T-helper 2 cell treated with Interferon-gamma antibody and Interleukin-4, amounts not matched to agents 5 μg/mL and 100 μg/mL, for 36 hours (primary cell): ENCODE data around the gene KLHL17.
"Not testable (repeated sequence)": the region's sequence is repeated elsewhere in the genome, so short reads cannot be mapped to it uniquely, and the experiment has no call there.

Experiments
- DNase-seq: peaks from one replicate; pipeline ENCODE4 v3.0.0; 2021; ENCODE audit warnings: low spot score
- H3K27ac Mint-ChIP-seq: one replicate; pipeline ENCODE4 v1.8.0; 2021; ENCODE audit warnings: mild to moderate bottlenecking, mixed read lengths
- H3K27me3 Mint-ChIP-seq: one replicate; pipeline ENCODE4 v1.8.0; 2021; ENCODE audit warnings: low read depth, mixed read lengths
- H3K36me3 Mint-ChIP-seq: one replicate; pipeline ENCODE4 v1.8.0; 2021; ENCODE audit warnings: low read depth, mixed read lengths
- H3K4me1 Mint-ChIP-seq: one replicate; pipeline ENCODE4 v1.8.0; 2021; ENCODE audit warnings: low read depth, mixed read lengths
- H3K4me3 Mint-ChIP-seq: one replicate; pipeline ENCODE4 v1.8.0; 2022; ENCODE audit warnings: mild to moderate bottlenecking, moderate library complexity, mixed read lengths
- H3K9me3 Mint-ChIP-seq: one replicate; pipeline ENCODE4 v1.8.0; 2021; ENCODE audit warnings: mixed read lengths

The KLHL17 gene

GRCh38 chr1:992362-992761, 32.0 kb downstream of the KLHL17 start:
- no peaks in the 10 kb centered on the region for H3K36me3 Mint-ChIP-seq
- H3K4me3 Mint-ChIP-seq, result no peak overlapping the region

DNA sequence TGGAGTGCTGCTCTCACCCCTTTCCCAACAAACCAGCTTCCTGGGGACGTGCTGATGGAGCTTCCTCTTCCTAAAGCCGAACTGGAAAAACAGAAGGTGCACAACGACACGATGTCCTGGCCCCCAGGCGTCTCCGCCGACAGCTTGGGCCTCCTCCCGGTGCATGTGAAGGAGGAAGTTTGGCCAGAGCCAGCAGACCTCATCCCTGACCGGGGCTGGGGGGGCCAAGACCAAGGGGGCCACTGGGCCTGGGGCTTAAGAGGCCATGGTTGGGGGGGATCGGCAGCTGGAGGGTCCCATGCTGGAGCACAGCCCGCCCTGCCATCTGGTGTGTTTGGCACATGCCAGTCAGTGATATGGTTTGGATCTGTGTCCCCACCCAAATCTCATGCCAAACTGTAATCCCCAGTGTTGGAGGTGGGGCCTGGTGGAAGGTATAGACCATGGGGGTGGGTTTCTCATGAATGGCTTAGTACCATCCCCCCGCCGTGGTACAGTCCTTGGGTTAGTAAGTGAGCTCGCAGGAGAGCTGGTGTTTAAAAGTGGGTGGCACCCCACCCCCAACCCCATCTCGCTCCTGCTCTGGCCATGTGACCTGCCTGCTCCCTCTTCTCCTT, 33.1 kb downstream of the KLHL17 start:
- Mint-ChIP-seq H3K9me3 (peaks cover 4% of the 10 kb centered on the region), H3K36me3 (no peaks in the 10 kb centered on the region), H3K27me3 (peaks cover 39% of the 10 kb centered on the region), H3K27ac (no peak overlapping the region), H3K4me1 (peaks cover 3% of the 10 kb centered on the region), H3K4me3 (no peak overlapping the region)
- DNase-seq, result no peak

More at GRCh38 chr1:992362-992761, 32.0 kb downstream of the KLHL17 start:
- Mint-ChIP-seq H3K4me1 (peaks cover 3% of the 10 kb centered on the region), H3K27ac (no peak overlapping the region), H3K27me3 (peaks cover 40% of the 10 kb centered on the region), H3K9me3 (peaks cover 4% of the 10 kb centered on the region)
- no peak for DNase-seq

- DNase-seq, result not testable (repeated sequence)
- peaks cover 30% of the 10 kb centered on the region for H3K27me3 Mint-ChIP-seq
Observed at GRCh38 chr1:994546-994945, 34.2 kb downstream of the KLHL17 start.

DNA sequence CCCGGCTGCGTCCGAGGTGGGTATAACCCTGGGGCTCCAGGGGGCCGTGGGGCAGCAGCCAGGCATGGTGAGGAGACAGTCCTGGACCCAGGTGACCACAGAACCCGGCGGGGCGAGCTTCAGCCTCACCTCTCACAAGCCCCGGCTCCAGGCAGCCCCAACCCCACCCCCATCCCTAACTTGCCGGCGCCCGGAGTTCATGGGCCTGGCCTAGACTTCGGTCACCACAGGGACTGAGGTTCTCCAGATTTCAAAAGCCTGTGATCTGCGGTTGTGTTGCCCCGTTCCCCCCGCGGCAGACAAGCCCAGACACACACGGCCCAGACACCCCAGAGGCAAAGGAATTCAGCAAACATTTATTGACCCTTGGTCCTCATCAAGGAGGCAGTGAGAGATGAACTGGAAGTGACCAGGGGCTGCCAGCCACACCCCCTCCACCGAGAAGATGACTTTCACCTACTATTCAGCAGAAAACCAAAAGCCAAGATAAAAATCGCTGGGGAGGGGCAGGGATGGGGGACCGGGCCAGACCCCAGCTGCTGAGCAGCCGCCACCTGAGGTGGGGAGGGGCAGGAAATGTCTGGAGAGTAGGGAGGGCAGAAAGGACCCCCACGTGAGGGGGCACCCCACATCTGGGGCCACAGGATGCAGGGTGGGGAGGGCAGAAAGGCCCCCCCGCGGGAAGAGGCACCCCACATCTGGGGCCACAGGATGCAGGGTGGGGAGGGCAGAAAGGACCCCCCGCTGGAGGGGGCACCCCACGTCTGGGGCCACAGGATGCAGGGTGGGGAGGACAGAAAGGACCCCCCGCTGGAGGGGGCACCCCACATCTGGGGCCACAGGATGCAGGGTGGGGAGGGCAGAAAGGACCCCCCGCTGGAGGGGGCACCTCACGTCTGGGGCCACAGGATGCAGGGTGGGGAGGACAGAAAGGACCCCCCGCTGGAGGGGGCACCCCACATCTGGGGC, 35.6 kb downstream of the KLHL17 start:
- Mint-ChIP-seq H3K4me3 (no peak overlapping the region), H3K27ac (no peak overlapping the region), H3K4me1 (peaks cover 4% of the 10 kb centered on the region), H3K9me3 (peaks cover 4% of the 10 kb centered on the region), H3K27me3 (peaks cover 30% of the 10 kb centered on the region), H3K36me3 (no peaks in the 10 kb centered on the region)
- no peak for DNase-seq

More at GRCh38 chr1:994546-994945, 34.2 kb downstream of the KLHL17 start:
- H3K4me1 Mint-ChIP-seq, H3K36me3 Mint-ChIP-seq, H3K4me3 Mint-ChIP-seq, H3K9me3 Mint-ChIP-seq, H3K27ac Mint-ChIP-seq: not testable (repeated sequence)

- peaks cover 4% of the 10 kb centered on the region for H3K9me3 Mint-ChIP-seq
- H3K27me3 Mint-ChIP-seq, result peaks cover 31% of the 10 kb centered on the region
- no peak for DNase-seq
Observed at GRCh38 chr1:996851-997712, 36.7 kb downstream of the KLHL17 start.

DNA sequence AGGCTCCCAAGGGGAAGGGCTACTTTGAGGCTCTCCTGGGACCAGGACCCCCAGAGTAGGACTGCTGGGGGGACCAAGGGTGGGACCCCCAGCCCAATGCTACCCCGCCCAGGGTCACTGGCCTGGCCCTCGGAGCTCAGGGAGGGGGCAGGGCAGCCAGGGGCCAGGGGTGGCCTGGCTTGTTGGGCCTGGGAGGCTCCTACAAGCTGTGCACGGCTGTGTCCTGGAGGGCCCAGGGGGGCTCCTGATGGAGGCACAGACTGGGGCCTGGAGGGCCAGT, 37.3 kb downstream of the KLHL17 start:
- no peak for DNase-seq
- Mint-ChIP-seq H3K4me3 (no peak overlapping the region), H3K27me3 (peaks cover 33% of the 10 kb centered on the region), H3K9me3 (no peaks in the 10 kb centered on the region), H3K4me1 (peaks cover 4% of the 10 kb centered on the region), H3K36me3 (no peaks in the 10 kb centered on the region), H3K27ac (no peak overlapping the region)

More at GRCh38 chr1:996851-997712, 36.7 kb downstream of the KLHL17 start:
- no peak overlapping the region for H3K27ac Mint-ChIP-seq
- peaks cover 4% of the 10 kb centered on the region for H3K4me1 Mint-ChIP-seq
- no peak overlapping the region for H3K4me3 Mint-ChIP-seq
- no peaks in the 10 kb centered on the region for H3K36me3 Mint-ChIP-seq

DNA sequence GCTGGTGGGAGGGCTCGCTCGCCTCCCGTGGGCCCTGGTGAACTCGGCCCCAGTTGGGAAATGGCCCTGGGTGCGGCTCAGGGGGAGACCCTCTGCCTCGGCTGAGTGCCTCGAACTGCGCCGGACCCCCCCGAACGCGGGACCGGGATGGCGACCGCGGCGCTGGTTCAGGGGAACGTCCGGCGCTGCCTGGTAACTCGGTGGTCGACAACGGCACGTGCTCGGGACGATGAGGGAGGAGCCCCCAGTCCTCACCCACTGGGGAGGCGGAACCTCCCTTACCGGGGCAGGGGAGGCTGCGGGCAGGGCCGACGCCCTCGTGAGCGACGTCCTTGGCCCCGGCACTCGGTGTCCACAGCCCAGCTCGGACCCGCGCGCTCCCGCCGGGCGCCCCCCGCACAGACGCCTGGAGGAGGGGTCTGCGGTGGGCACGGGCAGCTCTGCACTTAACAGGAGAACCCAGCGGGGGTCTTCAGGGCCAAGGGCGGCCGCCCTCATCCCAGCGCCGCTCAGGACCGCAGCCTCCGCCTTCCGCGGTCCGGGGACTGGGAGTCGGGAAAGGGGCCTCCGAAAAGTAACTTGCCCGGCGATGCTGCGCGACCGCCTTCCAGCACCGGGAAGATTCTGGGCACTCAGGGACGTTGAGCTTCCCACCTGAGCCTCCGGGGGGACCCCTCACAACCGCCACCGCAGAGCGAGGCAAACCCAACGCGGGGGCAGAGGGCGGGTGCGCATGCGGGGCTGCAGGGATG, 37.8 kb downstream of the KLHL17 start:
- DNase-seq, result no peak
- Mint-ChIP-seq H3K27ac (no peak overlapping the region), H3K4me3 (no peak overlapping the region), H3K9me3 (no peaks in the 10 kb centered on the region), H3K36me3 (no peaks in the 10 kb centered on the region), H3K27me3 (peaks cover 35% of the 10 kb centered on the region), H3K4me1 (peaks cover 4% of the 10 kb centered on the region)

DNA sequence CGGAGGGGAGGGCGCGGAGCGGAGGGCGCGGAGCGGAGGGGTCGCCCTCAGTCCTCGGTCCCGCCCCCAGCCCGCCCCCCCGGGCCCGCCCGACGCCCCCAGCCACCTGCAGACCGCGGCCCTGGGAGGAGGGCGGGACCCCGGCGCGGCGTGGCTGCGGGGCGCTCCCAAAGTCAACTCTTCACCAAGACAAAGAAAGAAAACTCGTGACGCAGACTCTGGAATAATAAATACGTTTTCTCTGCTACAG, 38.3 kb downstream of the KLHL17 start:
- no peak overlapping the region for H3K4me3 Mint-ChIP-seq
- H3K27me3 Mint-ChIP-seq, result peaks cover 39% of the 10 kb centered on the region
- no peaks in the 10 kb centered on the region for H3K9me3 Mint-ChIP-seq
- H3K36me3 Mint-ChIP-seq, result no peaks in the 10 kb centered on the region
- no peak for DNase-seq
- H3K4me1 Mint-ChIP-seq, result peaks cover 4% of the 10 kb centered on the region
- no peak overlapping the region for H3K27ac Mint-ChIP-seq

DNA sequence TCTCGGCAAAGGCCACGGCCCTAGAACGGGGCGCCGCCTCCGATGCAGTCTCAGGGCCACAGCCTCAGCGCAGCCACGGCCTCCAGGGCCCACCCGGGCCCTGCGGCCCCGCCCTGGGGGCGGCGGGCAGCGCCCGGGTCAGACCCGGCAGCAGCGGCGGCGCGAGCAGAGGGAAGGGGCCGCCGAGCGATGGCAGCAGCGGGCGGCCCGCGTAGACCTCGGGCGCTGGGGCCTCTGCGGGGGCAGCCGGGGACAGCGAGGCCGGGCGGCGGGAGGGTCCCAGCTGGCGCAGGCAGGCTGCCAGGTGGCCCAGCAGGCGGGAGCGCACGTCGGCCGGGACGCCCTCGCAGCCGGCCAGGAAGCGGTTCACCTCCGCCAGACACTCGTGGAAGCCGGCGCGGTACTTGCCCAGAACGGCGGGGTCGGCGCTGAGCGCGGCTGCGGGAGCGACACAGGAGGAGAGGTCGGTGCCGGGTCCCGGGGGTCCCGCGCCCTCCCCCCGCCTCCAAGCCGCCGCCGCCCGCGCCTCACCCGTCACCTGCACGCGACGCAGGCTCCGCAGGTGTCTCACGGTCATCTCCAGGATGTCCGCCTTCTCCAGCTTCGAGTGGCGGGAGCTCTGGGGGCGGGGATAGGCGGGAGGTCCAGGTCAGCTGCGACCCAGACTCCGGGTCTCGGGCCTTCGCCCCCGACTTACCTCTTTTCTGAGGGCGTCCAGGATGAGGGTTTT, 38.8 kb downstream of the KLHL17 start:
- Mint-ChIP-seq H3K27me3 (peaks cover 39% of the 10 kb centered on the region), H3K4me1 (peaks cover 4% of the 10 kb centered on the region), H3K27ac (no peak overlapping the region), H3K36me3 (no peaks in the 10 kb centered on the region), H3K9me3 (no peaks in the 10 kb centered on the region), H3K4me3 (no peak overlapping the region)
- no peak for DNase-seq

- Mint-ChIP-seq H3K27ac (peak within 1 kb of the TSS; percentile 73), H3K9me3 (no peaks in the 10 kb centered on the region), H3K27me3 (peaks cover 39% of the 10 kb centered on the region), H3K4me1 (peaks cover 8% of the 10 kb centered on the region), H3K4me3 (peak within 1 kb of the TSS; percentile 68), H3K36me3 (no peaks in the 10 kb centered on the region)
- peak; percentile 70 for DNase-seq
Observed at GRCh38 chr1:999725-1000356, 39.5 kb downstream of the KLHL17 start, which contains the start of gene HES4. Gene HES4, minus strand, starts transcription at chr1:1000097. Its CDS starts 124 bp downstream, at chr1:999973.

DNA sequence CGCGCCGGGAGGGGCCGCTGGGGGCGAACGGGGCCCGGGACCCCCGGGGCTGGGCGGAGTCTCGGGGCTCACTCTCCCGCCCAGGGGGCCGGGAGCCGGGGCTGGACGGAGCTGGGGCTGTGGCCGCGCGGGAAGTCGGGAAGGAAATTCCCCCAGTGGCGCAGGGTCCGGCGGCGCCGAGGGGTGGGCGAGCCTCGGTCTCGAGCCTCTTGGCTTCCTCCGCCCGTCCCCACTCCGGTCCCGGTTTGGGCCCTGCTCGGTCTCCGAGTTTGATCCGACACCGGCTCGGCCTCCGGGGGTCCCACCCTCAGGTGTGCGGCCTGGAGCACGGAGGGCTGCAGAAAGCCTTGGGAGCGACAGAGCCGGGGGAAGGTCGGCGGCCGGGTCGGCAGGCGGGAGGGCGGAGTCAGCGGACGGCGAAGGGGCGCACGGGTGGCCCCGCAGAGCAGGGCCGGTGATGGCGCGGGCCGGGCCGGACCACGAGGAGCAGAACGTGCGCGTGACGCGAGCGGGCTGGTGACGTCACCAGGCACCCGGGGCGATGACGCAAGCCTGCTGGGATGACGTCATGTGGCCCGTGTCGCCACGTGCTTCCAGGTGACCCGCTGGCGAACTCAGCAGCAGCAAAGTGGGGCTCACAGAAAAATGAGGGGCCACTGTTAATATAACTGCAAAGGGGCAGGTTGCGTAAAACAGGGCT, 40.1 kb downstream of the KLHL17 start:
- Mint-ChIP-seq H3K36me3 (no peaks in the 10 kb centered on the region), H3K9me3 (no peaks in the 10 kb centered on the region), H3K27me3 (peaks cover 39% of the 10 kb centered on the region), H3K27ac (peak overlapping the region; percentile 73), H3K4me3 (peak overlapping the region; percentile 68), H3K4me1 (peaks cover 14% of the 10 kb centered on the region)
- peak; percentile 51 for DNase-seq

DNA sequence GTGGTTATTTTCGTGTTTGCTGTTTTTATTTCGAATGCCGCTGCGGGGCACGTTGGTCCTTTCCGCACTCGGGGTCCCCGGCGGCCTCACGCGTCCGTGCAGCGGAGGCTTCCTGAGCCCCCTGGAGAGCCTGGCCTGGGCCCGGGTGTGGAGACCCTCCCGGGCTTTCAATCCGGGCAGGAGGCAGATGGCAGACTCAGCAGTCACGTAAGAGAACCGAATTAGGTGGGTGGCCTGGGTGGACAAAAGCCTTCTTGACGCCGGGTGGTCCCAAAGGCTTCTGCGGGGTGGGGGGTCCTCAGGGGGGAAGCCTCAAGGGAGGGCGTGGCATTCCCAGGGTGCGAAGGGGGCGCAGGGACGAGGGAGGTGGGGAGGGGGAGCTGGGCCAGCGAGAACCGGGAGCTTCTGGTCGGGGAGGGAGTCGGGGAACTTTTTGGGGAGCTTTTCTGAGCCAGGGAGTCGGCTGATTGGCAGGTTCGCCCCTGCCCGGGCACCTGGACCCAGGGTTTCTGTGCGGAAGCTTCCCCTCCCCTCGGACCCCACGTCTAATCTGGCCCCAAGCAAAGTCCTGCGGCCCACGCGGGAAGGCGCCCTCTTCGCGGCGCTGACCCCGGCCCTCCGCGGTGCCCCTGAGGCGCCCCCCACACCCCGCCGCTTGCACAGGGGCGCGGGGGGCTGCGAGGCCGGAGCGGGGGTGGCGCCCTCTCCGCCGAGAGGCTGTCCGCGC, 40.8 kb downstream of the KLHL17 start:
- H3K27me3 Mint-ChIP-seq, result peaks cover 34% of the 10 kb centered on the region
- no peaks in the 10 kb centered on the region for H3K36me3 Mint-ChIP-seq
- H3K4me3 Mint-ChIP-seq, result peak overlapping the region; percentile 5
- H3K27ac Mint-ChIP-seq, result no peak overlapping the region
- H3K9me3 Mint-ChIP-seq, result no peaks in the 10 kb centered on the region
- peaks cover 12% of the 10 kb centered on the region for H3K4me1 Mint-ChIP-seq
- DNase-seq, result no peak
